Measurements from ENCODE around the gene RAB21.

RAB21 gene

GRCh38 chr12:71721783-71722505, 32.7 kb upstream of the RAB21 start:
- no peaks in the 10 kb centered on the region for H3K4me1 ChIP-seq (ENCODE audit: insufficient read depth, insufficient read length)
- TF ChIP-seq YY1 (IDR thresholded peaks at IDR 0.05; ENCODE audit: insufficient read depth, insufficient read length) (no peak), ZNF274 (IDR thresholded peaks at IDR 0.05; ENCODE audit: low read depth, low read length) (no peak), SUZ12 (IDR thresholded peaks at IDR 0.05; ENCODE audit: extremely low read depth, insufficient read depth, insufficient read length) (no peak)
- H3K36me3 ChIP-seq (ENCODE audit: insufficient read depth, insufficient read length, low read length): no peaks in the 10 kb centered on the region
- H3K9me3 ChIP-seq (ENCODE audit: insufficient read depth, low read length): no peaks in the 10 kb centered on the region
- no peak overlapping the region for H3K4me3 ChIP-seq (ENCODE audit: insufficient read length, low read depth)
- no peak overlapping the region for H3K9ac ChIP-seq (ENCODE audit: insufficient read length, low read depth)
- DNase-seq (ENCODE audit: low read depth, low spot score): no peak
- H3K27me3 ChIP-seq (ENCODE audit: insufficient read depth, insufficient read length): no peaks in the 10 kb centered on the region

GRCh38 chr12:71725011-71725410, 29.7 kb upstream of the RAB21 start:
- Histone ChIP-seq H3K4me1 (ENCODE audit: insufficient read depth, insufficient read length) (no peaks in the 10 kb centered on the region), H3K9ac (ENCODE audit: insufficient read length, low read depth) (no peak overlapping the region), H3K36me3 (ENCODE audit: insufficient read depth, insufficient read length, low read length) (no peaks in the 10 kb centered on the region), H3K27me3 (ENCODE audit: insufficient read depth, insufficient read length) (no peaks in the 10 kb centered on the region), H3K9me3 (ENCODE audit: insufficient read depth, low read length) (no peaks in the 10 kb centered on the region), H3K4me3 (ENCODE audit: insufficient read length, low read depth) (no peak overlapping the region)
- no peak for DNase-seq (ENCODE audit: low read depth, low spot score)
- no peak for TF ChIP-seq SUZ12 (IDR thresholded peaks at IDR 0.05; ENCODE audit: extremely low read depth, insufficient read depth, insufficient read length)
- no peak for TF ChIP-seq YY1 (IDR thresholded peaks at IDR 0.05; ENCODE audit: insufficient read depth, insufficient read length)
- TF ChIP-seq ZNF274 (IDR thresholded peaks at IDR 0.05; ENCODE audit: low read depth, low read length): no peak

- no peaks in the 10 kb centered on the region for H3K27me3 ChIP-seq (ENCODE audit: insufficient read depth, insufficient read length)
- H3K9ac ChIP-seq (ENCODE audit: insufficient read length, low read depth): no peak overlapping the region
- no peak for TF ChIP-seq YY1 (IDR thresholded peaks at IDR 0.05; ENCODE audit: insufficient read depth, insufficient read length)
- TF ChIP-seq SUZ12 (IDR thresholded peaks at IDR 0.05; ENCODE audit: extremely low read depth, insufficient read depth, insufficient read length): no peak
- H3K4me1 ChIP-seq (ENCODE audit: insufficient read depth, insufficient read length): no peaks in the 10 kb centered on the region
- no peak overlapping the region for H3K4me3 ChIP-seq (ENCODE audit: insufficient read length, low read depth)
- no peak for DNase-seq (ENCODE audit: low read depth, low spot score)
- no peaks in the 10 kb centered on the region for H3K36me3 ChIP-seq (ENCODE audit: insufficient read depth, insufficient read length, low read length)
- no peaks in the 10 kb centered on the region for H3K9me3 ChIP-seq (ENCODE audit: insufficient read depth, low read length)
Measured at GRCh38 chr12:71726548-71726947, 28.1 kb upstream of the RAB21 start.

- Histone ChIP-seq H3K27me3 (ENCODE audit: insufficient read depth, insufficient read length) (no peaks in the 10 kb centered on the region), H3K9me3 (ENCODE audit: insufficient read depth, low read length) (no peaks in the 10 kb centered on the region), H3K4me1 (ENCODE audit: insufficient read depth, insufficient read length) (no peaks in the 10 kb centered on the region), H3K36me3 (ENCODE audit: insufficient read depth, insufficient read length, low read length) (no peaks in the 10 kb centered on the region), H3K9ac (ENCODE audit: insufficient read length, low read depth) (no peak overlapping the region), H3K4me3 (ENCODE audit: insufficient read length, low read depth) (no peak overlapping the region)
- TF ChIP-seq ZNF274 (IDR thresholded peaks at IDR 0.05; ENCODE audit: low read depth, low read length): no peak
- no peak for TF ChIP-seq SUZ12 (IDR thresholded peaks at IDR 0.05; ENCODE audit: extremely low read depth, insufficient read depth, insufficient read length)
- no peak for TF ChIP-seq YY1 (IDR thresholded peaks at IDR 0.05; ENCODE audit: insufficient read depth, insufficient read length)
- DNase-seq (ENCODE audit: low read depth, low spot score): no peak
Measured at GRCh38 chr12:71727958-71728357, 26.7 kb upstream of the RAB21 start.

GRCh38 chr12:71730936-71731335, 23.7 kb upstream of the RAB21 start:
- Histone ChIP-seq H3K4me3 (ENCODE audit: insufficient read length, low read depth) (no peak overlapping the region), H3K4me1 (ENCODE audit: insufficient read depth, insufficient read length) (peaks cover 1% of the 10 kb centered on the region), H3K36me3 (ENCODE audit: insufficient read depth, insufficient read length, low read length) (no peaks in the 10 kb centered on the region), H3K9ac (ENCODE audit: insufficient read length, low read depth) (no peak overlapping the region), H3K9me3 (ENCODE audit: insufficient read depth, low read length) (no peaks in the 10 kb centered on the region), H3K27me3 (ENCODE audit: insufficient read depth, insufficient read length) (no peaks in the 10 kb centered on the region)
- DNase-seq (ENCODE audit: low read depth, low spot score): no peak
- TF ChIP-seq SUZ12 (IDR thresholded peaks at IDR 0.05; ENCODE audit: extremely low read depth, insufficient read depth, insufficient read length) (no peak), ZNF274 (IDR thresholded peaks at IDR 0.05; ENCODE audit: low read depth, low read length) (no peak), YY1 (IDR thresholded peaks at IDR 0.05; ENCODE audit: insufficient read depth, insufficient read length) (no peak)

- no peaks in the 10 kb centered on the region for H3K27me3 ChIP-seq (ENCODE audit: insufficient read depth, insufficient read length)
- peaks cover 1% of the 10 kb centered on the region for H3K4me1 ChIP-seq (ENCODE audit: insufficient read depth, insufficient read length)
- H3K36me3 ChIP-seq (ENCODE audit: insufficient read depth, insufficient read length, low read length): no peaks in the 10 kb centered on the region
- no peak for DNase-seq (ENCODE audit: low read depth, low spot score)
- H3K9me3 ChIP-seq (ENCODE audit: insufficient read depth, low read length): no peaks in the 10 kb centered on the region
- H3K9ac ChIP-seq (ENCODE audit: insufficient read length, low read depth): no peak overlapping the region
- no peak overlapping the region for H3K4me3 ChIP-seq (ENCODE audit: insufficient read length, low read depth)
- no peak for TF ChIP-seq ZNF274 (IDR thresholded peaks at IDR 0.05; ENCODE audit: low read depth, low read length)
- no peak for TF ChIP-seq SUZ12 (IDR thresholded peaks at IDR 0.05; ENCODE audit: extremely low read depth, insufficient read depth, insufficient read length)
- TF ChIP-seq YY1 (IDR thresholded peaks at IDR 0.05; ENCODE audit: insufficient read depth, insufficient read length): no peak
Measured at GRCh38 chr12:71731439-71732356, 23.0 kb upstream of the RAB21 start.

GRCh38 chr12:71732357-71732712, 22.3 kb upstream of the RAB21 start:
- no peaks in the 10 kb centered on the region for H3K27me3 ChIP-seq (ENCODE audit: insufficient read depth, insufficient read length)
- no peak for DNase-seq (ENCODE audit: low read depth, low spot score)
- H3K9ac ChIP-seq (ENCODE audit: insufficient read length, low read depth): no peak overlapping the region
- H3K36me3 ChIP-seq (ENCODE audit: insufficient read depth, insufficient read length, low read length): no peaks in the 10 kb centered on the region
- no peak for TF ChIP-seq YY1 (IDR thresholded peaks at IDR 0.05; ENCODE audit: insufficient read depth, insufficient read length)
- no peak for TF ChIP-seq SUZ12 (IDR thresholded peaks at IDR 0.05; ENCODE audit: extremely low read depth, insufficient read depth, insufficient read length)
- TF ChIP-seq ZNF274 (IDR thresholded peaks at IDR 0.05; ENCODE audit: low read depth, low read length): no peak
- H3K4me3 ChIP-seq (ENCODE audit: insufficient read length, low read depth): no peak overlapping the region
- peaks cover 1% of the 10 kb centered on the region for H3K4me1 ChIP-seq (ENCODE audit: insufficient read depth, insufficient read length)
- no peaks in the 10 kb centered on the region for H3K9me3 ChIP-seq (ENCODE audit: insufficient read depth, low read length)

Data from NT2/D1 (cell line).